ENCODE results near the gene LEFTY1.

- TF ChIP-seq CTCF (IDR thresholded peaks at IDR 0.05; ENCODE audit: low read depth, low read length, poor library complexity, severe bottlenecking) (no peak), EZH2phosphoT487 (IDR thresholded peaks at IDR 0.05; ENCODE audit: borderline replicate concordance, low read length) (no peak)
Measured at GRCh38 chr1:225919906-225920305, 31.0 kb upstream of the LEFTY1 start.

Measured in DOHH2 (cell line).